Renal pelvis (tissue), 4 donors: Measurements from ENCODE around the gene SPAG6. TPM values are rescaled to one million over a fixed set of nuclear protein-coding genes. Genes with fewer than 3 reads are reported as not detected.

Source experiments
- DNase-seq: peaks from one replicate; pipeline ENCODE4 v3.0.0-alpha.2; 2013
- polyA plus RNA-seq, 3 donors: library from polyadenylated mRNA; unstranded; fragments of 120-200 nt; gene quantifications; one replicate each; pipeline ENCODE4 v1.2.1, GENCODE V29; 2013; ENCODE audit not compliant: insufficient read length in 3 of 3

Gene SPAG6
- polyA plus RNA-seq, 3 donors, result 0.88 to 2.2 (median 1.1) TPM

- DNase-seq, result no peak
Measured at GRCh38 chr10:22458272-22459038, 113.2 kb downstream of the SPAG6 start.

GRCh38 chr10:22459496-22459895 is 114.2 kb downstream of the SPAG6 start:
- no peak for DNase-seq

GRCh38 chr10:22460101-22460500 is 114.8 kb downstream of the SPAG6 start:
- DNase-seq, result no peak

- DNase-seq, result no peak
Measured at GRCh38 chr10:22460531-22461403, 115.5 kb downstream of the SPAG6 start.

GRCh38 chr10:22461891-22462290 is 116.6 kb downstream of the SPAG6 start:
- no peak for DNase-seq

- DNase-seq, result no peak
Measured at GRCh38 chr10:22463255-22463654, 118.0 kb downstream of the SPAG6 start.

- no peak for DNase-seq
Measured at GRCh38 chr10:22464966-22465629, 119.8 kb downstream of the SPAG6 start.

- DNase-seq, result no peak
Measured at GRCh38 chr10:22466763-22467334, 121.6 kb downstream of the SPAG6 start.

Other genes with a start within 250 kb of the SPAG6 start
- not detected for gene EBLN1, start 127.5 kb upstream of the SPAG6 start, polyA plus RNA-seq
- 10 to 100 TPM; 79.3 to 83.7 (median 80.4) TPM for gene COMMD3, start 29.1 kb upstream of the SPAG6 start, polyA plus RNA-seq
- 100 to 1,000 TPM in 1 of 3 donors, 10 to 100 TPM in 2; 87.6 to 104 (median 98.3) TPM for gene BMI1, start 24.4 kb upstream of the SPAG6 start, polyA plus RNA-seq